ENCODE data around the gene ACTG2.

Gene ACTG2

DNA sequence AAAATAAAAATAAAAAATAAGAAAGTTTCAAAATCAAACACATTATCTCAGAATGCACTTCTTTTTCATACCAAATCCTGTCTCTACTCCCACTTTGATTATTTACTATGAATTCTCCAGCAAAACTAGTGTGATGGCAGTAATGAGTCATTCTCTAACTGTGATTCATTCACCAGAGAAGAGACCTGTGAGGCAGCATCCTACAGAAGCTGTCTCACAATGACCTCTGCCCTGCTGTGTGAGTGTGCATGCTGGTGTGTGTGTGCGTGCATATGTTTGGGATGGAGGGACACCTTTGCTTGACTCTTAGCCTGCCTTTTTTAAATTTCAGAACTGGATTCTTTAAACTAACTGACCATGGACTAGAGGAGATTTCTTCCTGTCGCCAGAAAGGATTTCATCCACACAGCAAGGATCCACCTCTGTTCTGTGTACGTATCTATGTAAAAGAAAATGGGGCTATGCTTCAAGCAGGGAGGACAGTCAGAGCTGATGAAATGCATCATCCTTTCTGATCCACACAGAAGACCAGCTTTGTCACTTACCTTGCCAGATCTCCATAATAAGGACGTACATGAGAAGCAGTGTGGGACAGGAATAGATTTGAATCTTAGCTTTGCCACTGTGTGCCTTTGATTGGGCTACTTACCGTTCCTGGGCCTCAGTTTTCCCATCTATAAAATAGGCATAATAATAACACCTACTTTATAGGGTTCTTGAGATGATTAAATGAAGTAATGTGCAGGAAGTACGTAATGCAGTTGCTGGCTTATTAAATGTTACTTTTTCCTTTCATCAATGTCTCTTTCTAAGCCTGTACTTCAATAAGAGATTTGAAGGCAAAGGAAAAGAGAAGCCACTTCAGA, 32.9 kb upstream of the ACTG2 start:
- TF ChIP-seq EZH2phosphoT487 (conservative IDR thresholded peaks at IDR 0.05; ENCODE audit: low read length), result no peak
- TF ChIP-seq, protein P1, sequence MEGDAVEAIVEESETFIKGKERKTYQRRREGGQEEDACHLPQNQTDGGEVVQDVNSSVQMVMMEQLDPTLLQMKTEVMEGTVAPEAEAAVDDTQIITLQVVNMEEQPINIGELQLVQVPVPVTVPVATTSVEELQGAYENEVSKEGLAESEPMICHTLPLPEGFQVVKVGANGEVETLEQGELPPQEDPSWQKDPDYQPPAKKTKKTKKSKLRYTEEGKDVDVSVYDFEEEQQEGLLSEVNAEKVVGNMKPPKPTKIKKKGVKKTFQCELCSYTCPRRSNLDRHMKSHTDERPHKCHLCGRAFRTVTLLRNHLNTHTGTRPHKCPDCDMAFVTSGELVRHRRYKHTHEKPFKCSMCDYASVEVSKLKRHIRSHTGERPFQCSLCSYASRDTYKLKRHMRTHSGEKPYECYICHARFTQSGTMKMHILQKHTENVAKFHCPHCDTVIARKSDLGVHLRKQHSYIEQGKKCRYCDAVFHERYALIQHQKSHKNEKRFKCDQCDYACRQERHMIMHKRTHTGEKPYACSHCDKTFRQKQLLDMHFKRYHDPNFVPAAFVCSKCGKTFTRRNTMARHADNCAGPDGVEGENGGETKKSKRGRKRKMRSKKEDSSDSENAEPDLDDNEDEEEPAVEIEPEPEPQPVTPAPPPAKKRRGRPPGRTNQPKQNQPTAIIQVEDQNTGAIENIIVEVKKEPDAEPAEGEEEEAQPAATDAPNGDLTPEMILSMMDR (IDR thresholded peaks at IDR 0.05; ENCODE audit: insufficient read depth, low read length, poor library complexity, severe bottlenecking), result no peak
- no peak overlapping the region for H3K4me3 ChIP-seq (ENCODE audit: insufficient read depth, low read length, poor library complexity, severe bottlenecking)
- no peaks in the 10 kb centered on the region for H3F3A ChIP-seq (ENCODE audit: insufficient read depth)
- no peak overlapping the region for H3K27ac ChIP-seq (ENCODE audit: low read depth, low read length)
- H3K79me2 ChIP-seq (ENCODE audit: insufficient read depth, low read length), result no peaks in the 10 kb centered on the region
- H3K4me2 ChIP-seq (ENCODE audit: low read depth, low read length, poor library complexity, severe bottlenecking), result no peak overlapping the region
- H3K36me3 ChIP-seq (ENCODE audit: low read length), result peaks cover 10% of the 10 kb centered on the region
- no peaks in the 10 kb centered on the region for H3K9me3 ChIP-seq (ENCODE audit: insufficient read depth, low read length)
- H3K9ac ChIP-seq (ENCODE audit: low read length), result no peak overlapping the region
- H2AFZ ChIP-seq (ENCODE audit: low read depth, low read length, severe bottlenecking), result no peak overlapping the region
- no peaks in the 10 kb centered on the region for H3K27me3 ChIP-seq (ENCODE audit: low read length)
- no peaks in the 10 kb centered on the region for H3K9me2 ChIP-seq (replicated peaks; ENCODE audit: insufficient read depth, low read length)
- no peaks in the 10 kb centered on the region for H4K20me1 ChIP-seq (ENCODE audit: low read depth, low read length)

DNA sequence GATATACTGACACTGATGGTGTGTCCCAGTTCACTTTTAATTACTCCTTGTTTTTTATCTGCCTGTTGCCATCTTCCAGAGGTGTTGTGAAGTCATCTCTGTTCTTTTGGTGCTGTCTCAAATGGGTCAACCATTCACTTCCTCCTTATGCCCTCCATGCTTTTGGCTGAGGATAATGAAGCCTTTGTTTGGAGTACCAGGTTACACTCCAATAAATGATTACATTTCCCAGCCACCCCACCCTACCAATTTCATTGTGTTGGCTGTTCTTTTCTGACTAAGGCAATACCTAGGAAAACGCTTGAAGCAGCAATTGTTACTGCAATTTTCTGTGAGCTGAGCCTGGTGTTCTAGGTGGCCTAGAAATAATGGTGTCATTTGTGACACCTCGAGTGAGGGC, 29.8 kb upstream of the ACTG2 start:
- H3K27ac ChIP-seq (ENCODE audit: low read depth, low read length), result no peak overlapping the region
- no peaks in the 10 kb centered on the region for H4K20me1 ChIP-seq (ENCODE audit: low read depth, low read length)
- no peak overlapping the region for H2AFZ ChIP-seq (ENCODE audit: low read depth, low read length, severe bottlenecking)
- no peak overlapping the region for H3K9ac ChIP-seq (ENCODE audit: low read length)
- no peaks in the 10 kb centered on the region for H3K9me2 ChIP-seq (replicated peaks; ENCODE audit: insufficient read depth, low read length)
- TF ChIP-seq, protein P1 (IDR thresholded peaks at IDR 0.05; ENCODE audit: insufficient read depth, low read length, poor library complexity, severe bottlenecking), result no peak
- no peak for TF ChIP-seq EZH2phosphoT487 (conservative IDR thresholded peaks at IDR 0.05; ENCODE audit: low read length)
- no peaks in the 10 kb centered on the region for H3F3A ChIP-seq (ENCODE audit: insufficient read depth)
- H3K4me3 ChIP-seq (ENCODE audit: insufficient read depth, low read length, poor library complexity, severe bottlenecking), result no peak overlapping the region
- peaks cover 10% of the 10 kb centered on the region for H3K36me3 ChIP-seq (ENCODE audit: low read length)
- no peaks in the 10 kb centered on the region for H3K9me3 ChIP-seq (ENCODE audit: insufficient read depth, low read length)
- no peaks in the 10 kb centered on the region for H3K79me2 ChIP-seq (ENCODE audit: insufficient read depth, low read length)
- H3K4me2 ChIP-seq (ENCODE audit: low read depth, low read length, poor library complexity, severe bottlenecking), result no peak overlapping the region
- no peaks in the 10 kb centered on the region for H3K27me3 ChIP-seq (ENCODE audit: low read length)

DNA sequence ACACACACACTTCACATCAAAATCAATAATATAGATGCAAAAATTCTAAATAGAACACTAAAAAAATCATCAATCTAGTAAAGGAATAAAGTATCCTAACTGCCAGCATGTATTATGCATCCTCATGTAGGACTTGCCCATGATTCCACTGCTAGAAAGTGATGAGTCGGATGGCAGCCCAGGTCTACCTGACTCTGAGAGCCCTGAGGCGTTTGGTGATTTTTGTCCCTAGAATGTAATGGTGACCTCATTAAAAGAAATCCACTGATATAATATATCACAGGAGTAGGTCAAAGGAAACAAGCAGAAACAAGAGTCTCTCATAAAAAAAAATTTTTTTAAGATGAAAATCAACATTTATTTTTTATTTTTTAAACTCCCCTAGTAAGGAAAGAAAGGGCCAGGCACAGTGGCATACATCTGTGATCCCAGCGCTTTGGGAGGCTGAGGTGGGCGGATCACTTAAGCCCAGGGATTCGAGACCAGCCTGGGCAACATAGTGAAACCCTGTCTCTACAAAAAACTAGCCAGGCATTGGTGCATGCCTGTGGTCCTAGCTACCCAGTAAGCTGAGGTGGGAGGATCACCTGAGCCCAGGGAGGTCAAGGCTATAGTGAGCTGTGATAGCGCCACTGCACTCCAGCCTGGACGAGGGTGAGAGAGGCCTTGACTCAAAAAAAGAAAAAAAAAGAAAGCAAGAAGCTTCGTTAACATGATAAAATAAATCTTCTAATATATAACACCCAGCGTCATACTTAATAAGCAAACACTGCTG, 24.4 kb upstream of the ACTG2 start:
- no peak overlapping the region for H3K27ac ChIP-seq (ENCODE audit: low read depth, low read length)
- H3K27me3 ChIP-seq (ENCODE audit: low read length), result no peaks in the 10 kb centered on the region
- no peak overlapping the region for H2AFZ ChIP-seq (ENCODE audit: low read depth, low read length, severe bottlenecking)
- no peaks in the 10 kb centered on the region for H3K9me3 ChIP-seq (ENCODE audit: insufficient read depth, low read length)
- H3K36me3 ChIP-seq (ENCODE audit: low read length), result 0 out of 2 replicates have a peak, but pooled peaks cover 2% of the 10 kb centered on the region
- no peaks in the 10 kb centered on the region for H3K79me2 ChIP-seq (ENCODE audit: insufficient read depth, low read length)
- H3F3A ChIP-seq (ENCODE audit: insufficient read depth), result no peaks in the 10 kb centered on the region; the same call in 1 of the 2 replicates
- H3K9ac ChIP-seq (ENCODE audit: low read length), result no peak overlapping the region
- no peak overlapping the region for H3K4me3 ChIP-seq (ENCODE audit: insufficient read depth, low read length, poor library complexity, severe bottlenecking)
- TF ChIP-seq EZH2phosphoT487 (conservative IDR thresholded peaks at IDR 0.05; ENCODE audit: low read length), result no peak
- TF ChIP-seq, protein P1 (IDR thresholded peaks at IDR 0.05; ENCODE audit: insufficient read depth, low read length, poor library complexity, severe bottlenecking), result no peak
- H4K20me1 ChIP-seq (ENCODE audit: low read depth, low read length), result no peaks in the 10 kb centered on the region
- H3K4me2 ChIP-seq (ENCODE audit: low read depth, low read length, poor library complexity, severe bottlenecking), result no peak overlapping the region
- no peaks in the 10 kb centered on the region for H3K9me2 ChIP-seq (replicated peaks; ENCODE audit: insufficient read depth, low read length)

All from SU-DHL-6 (cell line).